ENCODE data around the gene RAB6C.
"Not testable (repeated sequence)": the region's sequence is repeated elsewhere in the genome, so short reads cannot be mapped to it uniquely, and the experiment has no call there.

DNA sequence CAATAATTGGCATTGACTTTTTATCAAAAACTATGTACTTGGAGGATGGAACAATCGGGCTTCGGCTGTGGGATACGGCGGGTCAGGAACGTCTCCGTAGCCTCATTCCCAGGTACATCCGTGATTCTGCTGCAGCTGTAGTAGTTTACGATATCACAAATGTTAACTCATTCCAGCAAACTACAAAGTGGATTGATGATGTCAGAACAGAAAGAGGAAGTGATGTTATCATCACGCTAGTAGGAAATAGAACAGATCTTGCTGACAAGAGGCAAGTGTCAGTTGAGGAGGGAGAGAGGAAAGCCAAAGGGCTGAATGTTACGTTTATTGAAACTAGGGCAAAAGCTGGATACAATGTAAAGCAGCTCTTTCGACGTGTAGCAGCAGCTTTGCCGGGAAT is 780 bp downstream of the RAB6C start:
- not testable (repeated sequence) for TF ChIP-seq SUZ12 (IDR thresholded peaks at IDR 0.05; ENCODE audit: extremely low read depth, insufficient read depth, insufficient read length); ZNF274 (IDR thresholded peaks at IDR 0.05; ENCODE audit: low read depth, low read length)

Measured in NT2/D1 (cell line).